ENCODE measurements around the gene TMCC1.
A peak's percentile ranks its signal among the peaks of the same experiment; 100 is the strongest.

The TMCC1 gene

DNA sequence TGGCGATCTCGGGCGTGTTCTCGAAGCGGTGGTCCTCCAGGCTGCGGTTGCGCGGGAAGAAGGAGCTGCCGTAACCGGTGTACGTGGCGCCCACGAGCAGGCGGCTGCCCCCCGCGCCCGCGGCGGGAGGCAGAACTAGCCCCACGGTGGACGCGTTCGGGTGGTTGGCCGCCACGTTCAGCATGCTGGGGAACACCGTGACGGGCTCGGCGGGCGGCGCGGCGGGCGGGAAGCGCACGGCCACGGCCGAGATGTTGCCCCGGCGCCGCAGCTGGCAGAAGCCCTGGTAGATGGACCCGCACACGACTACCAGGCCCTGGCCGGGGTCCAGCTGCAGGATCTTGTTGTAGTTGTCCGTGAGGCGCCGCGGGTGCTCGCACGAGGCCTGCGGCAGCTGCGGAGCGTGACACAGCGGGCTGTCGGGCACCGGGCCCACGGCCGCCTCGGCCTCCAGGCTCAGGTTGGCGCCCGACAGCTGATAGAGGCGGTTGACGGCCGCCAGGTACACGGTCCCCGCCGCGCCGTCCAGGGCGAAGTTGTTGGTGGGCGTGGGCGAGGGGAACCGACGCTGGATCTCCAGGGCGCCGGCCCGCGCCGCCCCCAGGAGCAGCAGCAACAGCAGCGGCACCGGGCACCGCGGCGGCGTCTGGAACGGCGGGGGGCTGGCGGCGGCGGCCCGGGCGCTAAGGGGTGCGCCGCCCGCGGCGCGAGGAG is 287.4 kb downstream of the TMCC1 start:
- H3K27me3 ChIP-seq (ENCODE audit: insufficient read depth, low read length, poor library complexity, severe bottlenecking) = no peaks in the 10 kb centered on the region
- H3K79me2 ChIP-seq (ENCODE audit: insufficient read depth, low read length) = peaks cover 52% of the 10 kb centered on the region
- peak overlapping the region; percentile 78 for H3K4me3 ChIP-seq (ENCODE audit: low read length, poor library complexity, severe bottlenecking)
- peak overlapping the region; percentile 95 for H3K4me2 ChIP-seq (ENCODE audit: low read depth, low read length, poor library complexity, severe bottlenecking)
- H4K20me1 ChIP-seq (ENCODE audit: insufficient read depth, low read length, poor library complexity, severe bottlenecking) = peaks cover 36% of the 10 kb centered on the region
- TF ChIP-seq, protein P1, sequence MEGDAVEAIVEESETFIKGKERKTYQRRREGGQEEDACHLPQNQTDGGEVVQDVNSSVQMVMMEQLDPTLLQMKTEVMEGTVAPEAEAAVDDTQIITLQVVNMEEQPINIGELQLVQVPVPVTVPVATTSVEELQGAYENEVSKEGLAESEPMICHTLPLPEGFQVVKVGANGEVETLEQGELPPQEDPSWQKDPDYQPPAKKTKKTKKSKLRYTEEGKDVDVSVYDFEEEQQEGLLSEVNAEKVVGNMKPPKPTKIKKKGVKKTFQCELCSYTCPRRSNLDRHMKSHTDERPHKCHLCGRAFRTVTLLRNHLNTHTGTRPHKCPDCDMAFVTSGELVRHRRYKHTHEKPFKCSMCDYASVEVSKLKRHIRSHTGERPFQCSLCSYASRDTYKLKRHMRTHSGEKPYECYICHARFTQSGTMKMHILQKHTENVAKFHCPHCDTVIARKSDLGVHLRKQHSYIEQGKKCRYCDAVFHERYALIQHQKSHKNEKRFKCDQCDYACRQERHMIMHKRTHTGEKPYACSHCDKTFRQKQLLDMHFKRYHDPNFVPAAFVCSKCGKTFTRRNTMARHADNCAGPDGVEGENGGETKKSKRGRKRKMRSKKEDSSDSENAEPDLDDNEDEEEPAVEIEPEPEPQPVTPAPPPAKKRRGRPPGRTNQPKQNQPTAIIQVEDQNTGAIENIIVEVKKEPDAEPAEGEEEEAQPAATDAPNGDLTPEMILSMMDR (conservative IDR thresholded peaks at IDR 0.05; ENCODE audit: low read length) = no peak
- TF ChIP-seq EZH2phosphoT487 (IDR thresholded peaks at IDR 0.05; ENCODE audit: borderline replicate concordance) = no peak
- peaks cover 13% of the 10 kb centered on the region; the same call in 1 of the 2 replicates for H3F3A ChIP-seq (ENCODE audit: low read depth)
- H3K9me3 ChIP-seq (ENCODE audit: insufficient read depth, low read depth, low read length) = no peaks in the 10 kb centered on the region
- no peaks in the 10 kb centered on the region for H3K36me3 ChIP-seq (ENCODE audit: insufficient read depth, low read length)
- H3K9me2 ChIP-seq (replicated peaks; ENCODE audit: low read depth, low read length) = no peaks in the 10 kb centered on the region
- peaks cover 72% of the 10 kb centered on the region for H3K4me1 ChIP-seq (ENCODE audit: insufficient read depth, low read length, poor library complexity, severe bottlenecking)
- H3K9ac ChIP-seq (ENCODE audit: low read depth, low read length, poor library complexity, severe bottlenecking) = peak overlapping the region; percentile 83
- H2AFZ ChIP-seq (ENCODE audit: low read length) = peak overlapping the region; percentile 75

DNA sequence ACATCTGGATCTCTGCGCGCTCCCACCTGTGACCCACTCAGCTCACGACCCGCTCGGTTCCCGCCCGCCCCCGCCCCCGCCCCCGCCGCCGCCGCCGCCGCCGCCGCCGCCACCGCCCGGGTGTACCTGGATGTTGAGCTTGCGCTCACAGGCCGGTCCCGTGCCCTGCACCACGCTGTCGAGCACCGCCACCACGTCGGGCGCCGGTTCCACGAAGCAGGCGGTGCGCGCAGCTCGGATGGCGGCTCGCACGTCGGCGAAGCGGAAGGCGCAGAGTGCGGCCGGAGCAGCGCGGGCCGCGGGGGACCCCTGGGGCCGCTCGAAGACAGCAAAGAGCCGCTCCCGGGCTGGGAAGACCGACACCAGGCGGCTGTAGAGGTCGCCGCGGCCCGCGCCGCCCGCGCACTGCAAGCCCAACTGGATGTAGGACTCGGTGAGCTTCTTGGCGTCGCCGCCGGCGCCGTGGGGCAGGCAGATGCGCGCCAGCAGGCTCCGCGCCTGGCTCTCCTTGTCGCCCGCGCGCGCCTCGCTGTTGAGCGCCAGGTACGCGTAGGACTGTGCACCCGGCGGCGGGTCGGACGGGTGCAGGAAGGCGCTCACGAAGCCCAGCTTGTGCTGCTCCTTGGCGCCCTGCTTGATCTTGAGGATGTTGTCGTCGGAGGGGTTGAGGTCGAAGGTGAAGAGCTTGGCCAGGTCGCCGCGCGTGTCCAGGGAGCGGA is 288.1 kb downstream of the TMCC1 start:
- peaks cover 59% of the 10 kb centered on the region for H3K79me2 ChIP-seq (ENCODE audit: insufficient read depth, low read length)
- H3F3A ChIP-seq (ENCODE audit: low read depth) = peaks cover 13% of the 10 kb centered on the region; the same call in 1 of the 2 replicates
- no peaks in the 10 kb centered on the region for H3K9me2 ChIP-seq (replicated peaks; ENCODE audit: low read depth, low read length)
- H3K9me3 ChIP-seq (ENCODE audit: insufficient read depth, low read depth, low read length) = no peaks in the 10 kb centered on the region
- peak overlapping the region; percentile 78 for H3K4me3 ChIP-seq (ENCODE audit: low read length, poor library complexity, severe bottlenecking)
- peaks cover 36% of the 10 kb centered on the region for H4K20me1 ChIP-seq (ENCODE audit: insufficient read depth, low read length, poor library complexity, severe bottlenecking)
- no peaks in the 10 kb centered on the region for H3K27me3 ChIP-seq (ENCODE audit: insufficient read depth, low read length, poor library complexity, severe bottlenecking)
- peak overlapping the region; percentile 83 for H3K9ac ChIP-seq (ENCODE audit: low read depth, low read length, poor library complexity, severe bottlenecking)
- peak overlapping the region; percentile 75 for H2AFZ ChIP-seq (ENCODE audit: low read length)
- H3K4me2 ChIP-seq (ENCODE audit: low read depth, low read length, poor library complexity, severe bottlenecking) = peak overlapping the region; percentile 95
- TF ChIP-seq, protein P1 (conservative IDR thresholded peaks at IDR 0.05; ENCODE audit: low read length) = no peak
- no peak for TF ChIP-seq EZH2phosphoT487 (IDR thresholded peaks at IDR 0.05; ENCODE audit: borderline replicate concordance)
- no peaks in the 10 kb centered on the region for H3K36me3 ChIP-seq (ENCODE audit: insufficient read depth, low read length)
- peaks cover 78% of the 10 kb centered on the region for H3K4me1 ChIP-seq (ENCODE audit: insufficient read depth, low read length, poor library complexity, severe bottlenecking)

DNA sequence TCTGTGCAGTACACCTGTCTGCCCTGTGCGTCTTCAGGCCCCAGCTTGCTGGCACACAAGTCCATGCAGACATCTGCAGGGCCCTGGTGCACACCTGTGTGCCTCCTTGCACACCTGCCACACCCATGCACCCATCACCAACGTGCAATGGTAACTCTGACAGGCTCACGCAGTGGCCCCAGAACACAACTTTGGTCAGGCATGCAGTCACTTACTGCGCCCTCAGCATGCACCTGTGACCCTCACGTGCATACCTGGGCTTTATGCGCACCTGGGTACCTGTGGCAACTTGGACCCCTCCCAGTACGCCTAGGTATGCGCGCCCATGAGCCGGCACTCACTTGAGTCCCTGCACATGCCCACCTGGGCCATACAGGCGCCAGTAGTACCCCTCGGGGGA is 288.7 kb downstream of the TMCC1 start:
- no peak for TF ChIP-seq EZH2phosphoT487 (IDR thresholded peaks at IDR 0.05; ENCODE audit: borderline replicate concordance)
- TF ChIP-seq, protein P1 (conservative IDR thresholded peaks at IDR 0.05; ENCODE audit: low read length) = no peak
- H3K79me2 ChIP-seq (ENCODE audit: insufficient read depth, low read length) = peaks cover 65% of the 10 kb centered on the region
- peak overlapping the region; percentile 78 for H3K4me3 ChIP-seq (ENCODE audit: low read length, poor library complexity, severe bottlenecking)
- no peak overlapping the region for H2AFZ ChIP-seq (ENCODE audit: low read length)
- H3K36me3 ChIP-seq (ENCODE audit: insufficient read depth, low read length) = no peaks in the 10 kb centered on the region
- H3K27me3 ChIP-seq (ENCODE audit: insufficient read depth, low read length, poor library complexity, severe bottlenecking) = no peaks in the 10 kb centered on the region
- H3F3A ChIP-seq (ENCODE audit: low read depth) = peaks cover 9% of the 10 kb centered on the region; the same call in 1 of the 2 replicates
- H3K4me1 ChIP-seq (ENCODE audit: insufficient read depth, low read length, poor library complexity, severe bottlenecking) = peaks cover 78% of the 10 kb centered on the region
- H3K9me3 ChIP-seq (ENCODE audit: insufficient read depth, low read depth, low read length) = no peaks in the 10 kb centered on the region
- H3K4me2 ChIP-seq (ENCODE audit: low read depth, low read length, poor library complexity, severe bottlenecking) = peak overlapping the region; percentile 95
- H4K20me1 ChIP-seq (ENCODE audit: insufficient read depth, low read length, poor library complexity, severe bottlenecking) = peaks cover 36% of the 10 kb centered on the region
- peak overlapping the region; percentile 53 for H3K9ac ChIP-seq (ENCODE audit: low read depth, low read length, poor library complexity, severe bottlenecking)
- no peaks in the 10 kb centered on the region for H3K9me2 ChIP-seq (replicated peaks; ENCODE audit: low read depth, low read length)
